ENCODE data around the gene EPB41L2. TPM values are rescaled to one million over a fixed set of nuclear protein-coding genes. Genes with fewer than 3 reads are reported as not detected.

Gene EPB41L2
- total RNA-seq, 4 donors from 2014 or later: 60.1 to 87.2 (median 67.4) TPM

- TF ChIP-seq EP300 (IDR thresholded peaks at IDR 0.05) (no peak), POLR2AphosphoS5 (IDR thresholded peaks at IDR 0.05) (no peak), POLR2A (IDR thresholded peaks at IDR 0.05; ENCODE audit: low read depth) (no peak), CTCF (IDR thresholded peaks at IDR 0.05) (no peak)
- H3K4me1 ChIP-seq: no peaks in the 10 kb centered on the region
- intact Hi-C loops (cut with DNase I): no loop called here
- 83% methylated on average over 1 of the region's 2 CpGs for WGBS
- H3K27me3 ChIP-seq: no peaks in the 10 kb centered on the region
- no peaks in the 10 kb centered on the region for H3K36me3 ChIP-seq
- H3K9me3 ChIP-seq: peaks cover 0 to 12% (median 3%) of the 10 kb centered on the region in 4 donors
- no peak for DNase-seq (ENCODE audit: extremely low spot score)
- H3K4me3 ChIP-seq: no peak overlapping the region
- H3K27ac ChIP-seq (replicated peaks in 1 of 4): no peak overlapping the region
These were observed 21.9 kb upstream of the EPB41L2 start for GRCh38 chr6:131084982-131085381.

- WGBS: 95% methylated on average over 3 of the region's 3 CpGs
- TF ChIP-seq POLR2A (IDR thresholded peaks at IDR 0.05; ENCODE audit: low read depth): no peak
- TF ChIP-seq POLR2AphosphoS5 (IDR thresholded peaks at IDR 0.05): no peak
- no peak for TF ChIP-seq CTCF (IDR thresholded peaks at IDR 0.05)
- TF ChIP-seq EP300 (IDR thresholded peaks at IDR 0.05): no peak
- intact Hi-C loops (cut with DNase I): no loop called here
- Histone ChIP-seq H3K4me1 (no peaks in the 10 kb centered on the region), H3K4me3 (no peak overlapping the region), H3K27me3 (no peaks in the 10 kb centered on the region), H3K9me3 (peaks cover 0 to 12% (median 3%) of the 10 kb centered on the region in 4 donors), H3K27ac (replicated peaks in 1 of 4) (no peak overlapping the region), H3K36me3 (no peaks in the 10 kb centered on the region)
- no peak for DNase-seq (ENCODE audit: extremely low spot score)
These were observed 20.6 kb upstream of the EPB41L2 start for GRCh38 chr6:131083687-131084086.

GRCh38 chr6:131082335-131082734 is 19.3 kb upstream of the EPB41L2 start:
- no peak for DNase-seq (ENCODE audit: extremely low spot score)
- 78% methylated on average over 1 of the region's 1 CpG for WGBS
- Histone ChIP-seq H3K27ac (replicated peaks in 1 of 4) (no peak overlapping the region), H3K9me3 (peaks cover 0 to 12% (median 3%) of the 10 kb centered on the region in 4 donors), H3K4me3 (no peak overlapping the region), H3K27me3 (no peaks in the 10 kb centered on the region), H3K4me1 (no peaks in the 10 kb centered on the region), H3K36me3 (no peaks in the 10 kb centered on the region)
- intact Hi-C loops (cut with DNase I): no loop called here
- TF ChIP-seq POLR2A (IDR thresholded peaks at IDR 0.05; ENCODE audit: low read depth) (no peak), CTCF (IDR thresholded peaks at IDR 0.05) (no peak), POLR2AphosphoS5 (IDR thresholded peaks at IDR 0.05) (no peak), EP300 (IDR thresholded peaks at IDR 0.05) (no peak)

GRCh38 chr6:131080084-131080483 is 17.0 kb upstream of the EPB41L2 start:
- TF ChIP-seq EP300 (IDR thresholded peaks at IDR 0.05): no peak
- intact Hi-C loops (cut with DNase I): no loop called here
- 88% methylated on average over 6 of the region's 6 CpGs for WGBS
- Histone ChIP-seq H3K4me1 (no peaks in the 10 kb centered on the region), H3K27me3 (no peaks in the 10 kb centered on the region), H3K4me3 (no peak overlapping the region), H3K9me3 (no peaks in the 10 kb centered on the region), H3K36me3 (no peaks in the 10 kb centered on the region), H3K27ac (replicated peaks in 1 of 4) (no peak overlapping the region)
- DNase-seq (ENCODE audit: extremely low spot score): no peak

GRCh38 chr6:131073577-131073976 is 10.5 kb upstream of the EPB41L2 start:
- Histone ChIP-seq H3K27me3 (no peaks in the 10 kb centered on the region), H3K4me1 (no peaks in the 10 kb centered on the region), H3K4me3 (no peak overlapping the region), H3K27ac (replicated peaks in 1 of 4) (no peak overlapping the region), H3K9me3 (no peaks in the 10 kb centered on the region), H3K36me3 (no peaks in the 10 kb centered on the region)
- 90% methylated on average over 2 of the region's 2 CpGs for WGBS
- DNase-seq (ENCODE audit: extremely low spot score): no peak
- TF ChIP-seq POLR2AphosphoS5 (IDR thresholded peaks at IDR 0.05): no peak
- no peak for TF ChIP-seq EP300 (IDR thresholded peaks at IDR 0.05)
- no peak for TF ChIP-seq CTCF (IDR thresholded peaks at IDR 0.05)
- no peak for TF ChIP-seq POLR2A (IDR thresholded peaks at IDR 0.05; ENCODE audit: low read depth)
- intact Hi-C loops (cut with DNase I): no loop called here

Measured in esophagus muscularis mucosa (tissue), 4 donors.